GM12891 (cell line): ENCODE data around the gene C19orf33.

Source experiments
- DNase-seq: peaks from one replicate; pipeline ENCODE4 v3.0.0; 2011; ENCODE audit warnings: low spot score; ENCODE audit not compliant: insufficient read length
- FAIRE-seq: peaks from 2 replicates; lab custom pipeline; 2011; peaks lifted over from hg19 to GRCh38; lab: Jason Lieb, UNC
- PAX5 ChIP-seq: IDR thresholded peaks from 2 replicates; pipeline ENCODE4 v1.6.1; 2011; ENCODE audit warnings: low read length, moderate library complexity, mild to moderate bottlenecking; ENCODE audit not compliant: insufficient read depth, severe bottlenecking
- POLR2A ChIP-seq: IDR thresholded peaks from 2 replicates; pipeline ENCODE4 v1.6.1; 2011; ENCODE audit warnings: low read depth, low read length, control low read depth
- POLR2AphosphoS5 ChIP-seq: IDR thresholded peaks from 2 replicates; pipeline ENCODE4 v1.6.1; 2011; ENCODE audit warnings: low read depth, low read length, control low read depth
- POU2F2 ChIP-seq: IDR thresholded peaks from 2 replicates; pipeline ENCODE4 v1.6.1; 2011; ENCODE audit warnings: low read depth, mild to moderate bottlenecking, control low read depth, low read length, moderate library complexity
- SPI1 ChIP-seq: IDR thresholded peaks from 2 replicates; pipeline ENCODE4 v1.6.1; 2011; ENCODE audit warnings: low read depth, low read length, control low read depth
- TAF1 ChIP-seq: IDR thresholded peaks from 2 replicates; pipeline ENCODE4 v1.6.1; 2011; ENCODE audit warnings: low read depth, low read length, control low read depth

Gene C19orf33

GRCh38 chr19:38308006-38308766, 4.1 kb downstream of the C19orf33 start:
- no peak for DNase-seq
- no peak for FAIRE-seq
- TF ChIP-seq SPI1 (peak; percentile 37; the same call in 1 of the 2 replicates), POLR2AphosphoS5 (no peak)

- DNase-seq, result no peak
- no peak for TF ChIP-seq SPI1
- TF ChIP-seq POU2F2, result no peak
- TF ChIP-seq POLR2A, result no peak
- no peak for TF ChIP-seq POLR2AphosphoS5
- no peak for TF ChIP-seq PAX5
- TF ChIP-seq TAF1, result no peak
- no peak for FAIRE-seq
Observed at GRCh38 chr19:38308926-38309614, 5.0 kb downstream of the C19orf33 start.

- DNase-seq (no peak), FAIRE-seq (peak; percentile 35)
- no peak for TF ChIP-seq POLR2A
- no peak for TF ChIP-seq POU2F2
- no peak for TF ChIP-seq POLR2AphosphoS5
- TF ChIP-seq PAX5, result no peak
- TF ChIP-seq TAF1, result no peak
- TF ChIP-seq SPI1, result no peak
Observed at GRCh38 chr19:38309615-38310278, 5.7 kb downstream of the C19orf33 start.

- FAIRE-seq (no peak), DNase-seq (no peak)
- TF ChIP-seq PAX5 (no peak), POLR2AphosphoS5 (no peak), TAF1 (no peak), POLR2A (no peak), POU2F2 (no peak), SPI1 (no peak)
Observed at GRCh38 chr19:38310279-38310670, 6.2 kb downstream of the C19orf33 start.

- TF ChIP-seq POU2F2 (no peak), PAX5 (no peak), POLR2A (no peak), SPI1 (no peak), POLR2AphosphoS5 (no peak), TAF1 (no peak)
- no peak for FAIRE-seq
- no peak for DNase-seq
Observed at GRCh38 chr19:38310986-38311385, 6.9 kb downstream of the C19orf33 start.

- FAIRE-seq (peak; percentile 97), DNase-seq (peak; percentile 98)
- TF ChIP-seq TAF1 (no peak), PAX5 (no peak), POU2F2 (no peak), POLR2AphosphoS5 (no peak), POLR2A (no peak), SPI1 (no peak)
Observed at GRCh38 chr19:38315657-38316476, 11.8 kb downstream of the C19orf33 start, which contains the start of gene YIF1B. YIF1B (minus strand) TSS chr19:38315947; CDS start chr19:38315917, 30 bp downstream.

GRCh38 chr19:38316477-38317067, 12.5 kb downstream of the C19orf33 start:
- FAIRE-seq (no peak), DNase-seq (no peak)
- TF ChIP-seq PAX5 (no peak), SPI1 (no peak), POLR2AphosphoS5 (no peak), POU2F2 (no peak), TAF1 (no peak), POLR2A (no peak)

- FAIRE-seq, result peak; percentile 41
- TF ChIP-seq POU2F2 (no peak), SPI1 (peak; percentile 36; the same call in 1 of the 2 replicates)
- no peak for DNase-seq
Observed at GRCh38 chr19:38317104-38317612, 13.1 kb downstream of the C19orf33 start.

- FAIRE-seq (no peak), DNase-seq (no peak)
- TF ChIP-seq TAF1 (no peak), POLR2AphosphoS5 (no peak), PAX5 (no peak), POLR2A (no peak), SPI1 (no peak), POU2F2 (no peak)
Observed at GRCh38 chr19:38318660-38319059, 14.6 kb downstream of the C19orf33 start.
